CD4-positive, alpha-beta T cell (primary cell): ENCODE data around the gene CINP. TPM values are rescaled to one million over a fixed set of nuclear protein-coding genes. Genes with fewer than 3 reads are reported as not detected.

Experiments
- ATAC-seq: fragments of 200-7000 bp; cut with Tn5 transposase; one replicate; pipeline ENCODE4 v1.10.0; 2022; ENCODE audit warnings: mild to moderate bottlenecking; ENCODE audit not compliant: poor library complexity
- CTCF ChIA-PET: fragments of 350-600 bp; sonication (Branson Sonifier 250); formaldehyde crosslinking; loops from one replicate; lab custom pipeline; 2021; ENCODE audit warnings: antibody characterized with exemption, inconsistent platforms; lab: Charles Lee
- POLR2A ChIA-PET: fragments of 350-600 bp; sonication (Branson Sonifier 250); formaldehyde crosslinking; loops from one replicate; lab custom pipeline; 2021; ENCODE audit warnings: antibody characterized with exemption, inconsistent platforms; lab: Charles Lee
- DNase-seq, 14 experiments: peaks; one replicate each; pipeline ENCODE4 v3.0.0-alpha.2; 2013 to 2020; ENCODE audit warnings: mixed read lengths in 2 of 14
- H3K27ac ChIP-seq, 2 donors: one replicate each; pipeline versions ENCODE4 v1.5.1 to v1.7.0; 2013; ENCODE audit warnings: low read length in 2 of 2, low read depth in 1 of 2, mild to moderate bottlenecking in 1 of 2
- H3K27me3 ChIP-seq, 2 experiments: 1 replicate in 1 of 2; 2 replicates in 1 of 2; pipeline versions ENCODE4 v1.6.1 to v1.7.0; 2013; ENCODE audit warnings: low read length in 2 of 2, control low read depth in 1 of 2, mild to moderate bottlenecking in 1 of 2, moderate library complexity in 1 of 2; ENCODE audit not compliant: insufficient read depth in 2 of 2, control insufficient read depth in 1 of 2
- H3K36me3 ChIP-seq: one replicate; pipeline ENCODE4 v1.6.1; 2013; ENCODE audit warnings: low read length, control low read depth; ENCODE audit not compliant: insufficient read depth
- H3K4me1 ChIP-seq: one replicate; pipeline ENCODE4 v1.6.1; 2013; ENCODE audit warnings: low read length, control low read depth; ENCODE audit not compliant: insufficient read depth
- H3K4me3 ChIP-seq: one replicate; pipeline ENCODE4 v1.5.1; 2013; ENCODE audit warnings: mild to moderate bottlenecking, low read length, moderate library complexity
- H3K9me3 ChIP-seq, 2 experiments: 1 replicate in 1 of 2; 2 replicates in 1 of 2; pipeline versions ENCODE4 v1.6.1 to v1.7.0; 2013; ENCODE audit warnings: low read length in 2 of 2, mild to moderate bottlenecking in 2 of 2, control low read depth in 1 of 2, moderate library complexity in 1 of 2; ENCODE audit not compliant: control insufficient read depth in 1 of 2, insufficient read depth in 1 of 2
- H3K27ac Mint-ChIP-seq: one replicate; pipeline ENCODE4 v1.8.0; 2020; ENCODE audit warnings: mixed read lengths
- H3K27me3 Mint-ChIP-seq: one replicate; pipeline ENCODE4 v1.8.0; 2021; ENCODE audit warnings: mixed read lengths
- H3K36me3 Mint-ChIP-seq: one replicate; pipeline ENCODE4 v1.8.0; 2021; ENCODE audit warnings: low read depth, mixed read lengths
- H3K4me1 Mint-ChIP-seq: one replicate; pipeline ENCODE4 v1.8.0; 2021; ENCODE audit warnings: low read depth, mixed read lengths
- H3K4me3 Mint-ChIP-seq: one replicate; pipeline ENCODE4 v1.8.0; 2020; ENCODE audit warnings: mild to moderate bottlenecking, mixed read lengths
- H3K9me3 Mint-ChIP-seq: one replicate; pipeline ENCODE4 v1.8.0; 2020; ENCODE audit warnings: mixed read lengths
- intact Hi-C, 2 experiments: fragments of 100-400 bp; cut with DNase I in 1 of 2; cut with micrococcal nuclease in 1 of 2; formaldehyde crosslinking; loops; one replicate each; pipeline versions ENCODE4 v1.15.1 to v1.9.0; 2023 to 2025; cut with DNase I, micrococcal nuclease
- total RNA-seq, 174 experiments: library from RNA in 2 of 174; stranded (reverse) in 2 of 174; gene quantifications; one replicate each; pipeline ENCODE4 v1.2.3 and lab custom pipeline; 2021 to 2026
- TF ChIP-seq, protein P1 (sequence below): fragments of 200-600 bp; IDR thresholded peaks from one replicate; pipeline ENCODE4 v1.8.0; 2022; ENCODE audit warnings: antibody characterized with exemption, mild to moderate bottlenecking

The CINP gene
- total RNA-seq, 2 experiments from 2014 or later: 12.6 to 14.5 TPM

GRCh38 chr14:102392506-102392905 is 29.8 kb upstream of the CINP start:
- no peak overlapping the region for H3K27ac Mint-ChIP-seq
- TF ChIP-seq, protein P1, sequence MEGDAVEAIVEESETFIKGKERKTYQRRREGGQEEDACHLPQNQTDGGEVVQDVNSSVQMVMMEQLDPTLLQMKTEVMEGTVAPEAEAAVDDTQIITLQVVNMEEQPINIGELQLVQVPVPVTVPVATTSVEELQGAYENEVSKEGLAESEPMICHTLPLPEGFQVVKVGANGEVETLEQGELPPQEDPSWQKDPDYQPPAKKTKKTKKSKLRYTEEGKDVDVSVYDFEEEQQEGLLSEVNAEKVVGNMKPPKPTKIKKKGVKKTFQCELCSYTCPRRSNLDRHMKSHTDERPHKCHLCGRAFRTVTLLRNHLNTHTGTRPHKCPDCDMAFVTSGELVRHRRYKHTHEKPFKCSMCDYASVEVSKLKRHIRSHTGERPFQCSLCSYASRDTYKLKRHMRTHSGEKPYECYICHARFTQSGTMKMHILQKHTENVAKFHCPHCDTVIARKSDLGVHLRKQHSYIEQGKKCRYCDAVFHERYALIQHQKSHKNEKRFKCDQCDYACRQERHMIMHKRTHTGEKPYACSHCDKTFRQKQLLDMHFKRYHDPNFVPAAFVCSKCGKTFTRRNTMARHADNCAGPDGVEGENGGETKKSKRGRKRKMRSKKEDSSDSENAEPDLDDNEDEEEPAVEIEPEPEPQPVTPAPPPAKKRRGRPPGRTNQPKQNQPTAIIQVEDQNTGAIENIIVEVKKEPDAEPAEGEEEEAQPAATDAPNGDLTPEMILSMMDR: no peak
- H3K9me3 Mint-ChIP-seq: no peaks in the 10 kb centered on the region
- H3K9me3 ChIP-seq: peaks cover 0 to 7% of the 10 kb centered on the region in 2 experiments
- no peaks in the 10 kb centered on the region for H3K27me3 Mint-ChIP-seq
- H3K4me3 Mint-ChIP-seq: no peak overlapping the region
- peaks cover 11% of the 10 kb centered on the region for H3K4me1 Mint-ChIP-seq
- H3K36me3 Mint-ChIP-seq: peaks cover 27% of the 10 kb centered on the region
- ChIA-PET CTCF (no interaction called here), POLR2A (no interaction called here)
- H3K36me3 ChIP-seq: no peaks in the 10 kb centered on the region
- no peak overlapping the region for H3K27ac ChIP-seq
- ATAC-seq: no peak
- no peaks in the 10 kb centered on the region for H3K27me3 ChIP-seq
- DNase-seq: no peak
- no peak overlapping the region for H3K4me3 ChIP-seq
- intact Hi-C loops: no loop called here
- peaks cover 14% of the 10 kb centered on the region for H3K4me1 ChIP-seq

GRCh38 chr14:102390064-102390855 is 27.6 kb upstream of the CINP start:
- TF ChIP-seq, protein P1: no peak
- no peak for ATAC-seq
- H3K4me1 ChIP-seq: peaks cover 13% of the 10 kb centered on the region
- no peaks in the 10 kb centered on the region for H3K27me3 ChIP-seq
- Mint-ChIP-seq H3K27me3 (no peaks in the 10 kb centered on the region), H3K36me3 (peaks cover 24% of the 10 kb centered on the region), H3K9me3 (no peaks in the 10 kb centered on the region), H3K4me3 (no peak overlapping the region), H3K27ac (no peak overlapping the region), H3K4me1 (peaks cover 11% of the 10 kb centered on the region)
- intact Hi-C loops: no loop called here
- no peak overlapping the region for H3K4me3 ChIP-seq
- no peaks in the 10 kb centered on the region for H3K36me3 ChIP-seq
- POLR2A ChIA-PET: no interaction called here
- no peak for DNase-seq
- CTCF ChIA-PET: no interaction called here
- peaks cover 0 to 4% of the 10 kb centered on the region in 2 experiments for H3K9me3 ChIP-seq
- H3K27ac ChIP-seq: no peak overlapping the region

DNA sequence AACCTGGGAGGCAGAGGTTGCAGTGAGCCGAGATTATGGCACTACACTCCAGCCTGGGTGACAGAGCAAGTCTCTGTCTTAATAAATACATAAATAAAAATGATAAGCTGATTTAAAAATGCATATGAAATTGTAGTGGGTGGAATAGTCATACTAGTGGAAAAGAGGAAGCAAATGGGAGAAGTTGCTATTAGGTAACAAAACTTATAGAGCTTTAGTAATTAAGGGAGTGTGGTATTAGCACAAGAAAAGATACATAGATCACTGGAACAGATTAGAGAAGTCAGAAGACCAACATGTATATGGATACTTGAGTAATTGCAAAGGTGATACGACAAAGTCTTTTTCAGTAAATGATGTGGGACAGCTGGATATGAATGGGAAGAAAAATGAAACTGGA is 26.6 kb upstream of the CINP start:
- POLR2A ChIA-PET: no interaction called here
- Histone ChIP-seq H3K4me3 (no peak overlapping the region), H3K4me1 (peaks cover 3% of the 10 kb centered on the region), H3K9me3 (peaks cover 0 to 4% of the 10 kb centered on the region in 2 experiments), H3K27ac (no peak overlapping the region), H3K27me3 (no peaks in the 10 kb centered on the region), H3K36me3 (no peaks in the 10 kb centered on the region)
- TF ChIP-seq, protein P1: no peak
- Mint-ChIP-seq H3K4me3 (no peak overlapping the region), H3K9me3 (no peaks in the 10 kb centered on the region), H3K36me3 (peaks cover 17% of the 10 kb centered on the region), H3K27me3 (no peaks in the 10 kb centered on the region), H3K4me1 (peaks cover 5% of the 10 kb centered on the region), H3K27ac (no peak overlapping the region)
- no peak for ATAC-seq
- CTCF ChIA-PET: no interaction called here
- intact Hi-C loops: no loop called here
- DNase-seq: no peak
